Neural progenitor cell (in vitro differentiated cells): ENCODE measurements around the gene TAS2R42.

Experiments used
- EZH2 ChIP-seq: fragments of 200-600 bp; sonication (generic); IDR thresholded peaks from 2 replicates; pipeline ENCODE4 v1.6.1; 2017; ENCODE audit warnings: antibody characterized with exemption, mild to moderate bottlenecking, moderate library complexity
- TF ChIP-seq, protein P1 (sequence below): fragments of 200-600 bp; sonication (generic); IDR thresholded peaks from 2 replicates; pipeline ENCODE4 v1.5.1; 2017; ENCODE audit warnings: antibody characterized with exemption, mild to moderate bottlenecking

DNA sequence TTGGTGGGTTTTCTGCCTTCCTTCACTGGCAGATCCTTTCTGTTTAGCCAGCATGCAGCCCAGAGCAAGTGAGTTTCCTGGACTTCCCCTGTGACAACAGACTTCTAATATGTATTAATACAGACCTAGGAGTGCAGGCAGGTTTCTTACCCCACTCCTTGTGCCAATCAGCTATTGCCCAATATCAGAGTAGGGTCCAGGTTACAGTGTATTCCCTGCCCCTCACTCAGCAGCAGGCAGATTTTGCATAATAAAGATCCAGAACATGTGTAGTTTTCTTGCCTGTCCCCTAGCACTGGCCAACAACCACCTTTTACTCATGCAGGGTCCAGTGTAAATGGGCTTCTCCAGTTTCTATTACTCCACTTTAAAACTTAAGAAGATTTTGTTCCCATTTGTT, 20.4 kb downstream of the TAS2R42 start:
- TF ChIP-seq, protein P1, sequence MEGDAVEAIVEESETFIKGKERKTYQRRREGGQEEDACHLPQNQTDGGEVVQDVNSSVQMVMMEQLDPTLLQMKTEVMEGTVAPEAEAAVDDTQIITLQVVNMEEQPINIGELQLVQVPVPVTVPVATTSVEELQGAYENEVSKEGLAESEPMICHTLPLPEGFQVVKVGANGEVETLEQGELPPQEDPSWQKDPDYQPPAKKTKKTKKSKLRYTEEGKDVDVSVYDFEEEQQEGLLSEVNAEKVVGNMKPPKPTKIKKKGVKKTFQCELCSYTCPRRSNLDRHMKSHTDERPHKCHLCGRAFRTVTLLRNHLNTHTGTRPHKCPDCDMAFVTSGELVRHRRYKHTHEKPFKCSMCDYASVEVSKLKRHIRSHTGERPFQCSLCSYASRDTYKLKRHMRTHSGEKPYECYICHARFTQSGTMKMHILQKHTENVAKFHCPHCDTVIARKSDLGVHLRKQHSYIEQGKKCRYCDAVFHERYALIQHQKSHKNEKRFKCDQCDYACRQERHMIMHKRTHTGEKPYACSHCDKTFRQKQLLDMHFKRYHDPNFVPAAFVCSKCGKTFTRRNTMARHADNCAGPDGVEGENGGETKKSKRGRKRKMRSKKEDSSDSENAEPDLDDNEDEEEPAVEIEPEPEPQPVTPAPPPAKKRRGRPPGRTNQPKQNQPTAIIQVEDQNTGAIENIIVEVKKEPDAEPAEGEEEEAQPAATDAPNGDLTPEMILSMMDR, result no peak
- TF ChIP-seq EZH2, result no peak
